GM23338 (cell line): ENCODE measurements around the gene RHOG.

ENCODE experiments used
- CREB1 ChIP-seq: fragments of 250-450 bp; sonication (Bioruptor Pico); IDR thresholded peaks from 2 replicates; pipeline ENCODE4 v1.5.0; 2020; ENCODE audit warnings: low read depth, mild to moderate bottlenecking, moderate library complexity
- EZH2 ChIP-seq: fragments of 200-600 bp; sonication (generic); IDR thresholded peaks from one replicate; pipeline ENCODE4 v1.8.0; 2017; ENCODE audit warnings: antibody characterized with exemption, mild to moderate bottlenecking, low read depth; ENCODE audit not compliant: unreplicated experiment
- EZH2phosphoT487 ChIP-seq: fragments of 200-600 bp; sonication (generic); IDR thresholded peaks from one replicate; pipeline ENCODE4 v1.8.1; 2018; ENCODE audit warnings: antibody characterized with exemption; ENCODE audit not compliant: unreplicated experiment
- JUNB ChIP-seq: IDR thresholded peaks from one replicate; pipeline ENCODE4 v1.6.1; 2016; ENCODE audit warnings: antibody characterized with exemption; ENCODE audit not compliant: unreplicated experiment
- NANOG ChIP-seq: IDR thresholded peaks from 2 replicates; pipeline ENCODE4 v1.6.1; 2016; ENCODE audit warnings: antibody characterized with exemption, borderline replicate concordance
- POLR2AphosphoS5 ChIP-seq: IDR thresholded peaks from 2 replicates; pipeline ENCODE4 v1.6.1; 2016; ENCODE audit warnings: antibody characterized with exemption, low read depth
- REST ChIP-seq: IDR thresholded peaks from one replicate; pipeline ENCODE4 v1.6.1; 2018; ENCODE audit warnings: antibody characterized with exemption; ENCODE audit not compliant: unreplicated experiment
- STAT1 ChIP-seq: IDR thresholded peaks from one replicate; pipeline ENCODE4 v1.6.1; 2016; ENCODE audit warnings: antibody characterized with exemption; ENCODE audit not compliant: unreplicated experiment
- ZNF331 ChIP-seq: fragments of 250-450 bp; sonication (Bioruptor Pico); IDR thresholded peaks from 2 replicates; pipeline ENCODE4 v1.5.0; 2020; ENCODE audit warnings: low read depth, mild to moderate bottlenecking, moderate library complexity
- ZNF462 ChIP-seq: fragments of 250-450 bp; sonication (Bioruptor Pico); IDR thresholded peaks from 2 replicates; pipeline ENCODE4 v1.5.0; 2020; ENCODE audit warnings: mild to moderate bottlenecking, moderate library complexity
- TF ChIP-seq, protein P1 (sequence below), 2 experiments: fragments of 200-600 bp in 1 of 2; sonication (generic) in 1 of 2; conservative IDR thresholded peaks; 2 replicates each; pipeline versions ENCODE4 v1.5.1 to v1.6.1; 2016 to 2017; ENCODE audit warnings: antibody characterized with exemption in 2 of 2, low read depth in 2 of 2, mild to moderate bottlenecking in 2 of 2, moderate library complexity in 1 of 2
- TF ChIP-seq, protein P2 (sequence below): IDR thresholded peaks from 2 replicates; pipeline ENCODE4 v1.6.1; 2016; ENCODE audit warnings: antibody characterized with exemption

GRCh38 chr11:3860375-3860774, 19.6 kb upstream of the RHOG start:
- TF ChIP-seq, protein P1, sequence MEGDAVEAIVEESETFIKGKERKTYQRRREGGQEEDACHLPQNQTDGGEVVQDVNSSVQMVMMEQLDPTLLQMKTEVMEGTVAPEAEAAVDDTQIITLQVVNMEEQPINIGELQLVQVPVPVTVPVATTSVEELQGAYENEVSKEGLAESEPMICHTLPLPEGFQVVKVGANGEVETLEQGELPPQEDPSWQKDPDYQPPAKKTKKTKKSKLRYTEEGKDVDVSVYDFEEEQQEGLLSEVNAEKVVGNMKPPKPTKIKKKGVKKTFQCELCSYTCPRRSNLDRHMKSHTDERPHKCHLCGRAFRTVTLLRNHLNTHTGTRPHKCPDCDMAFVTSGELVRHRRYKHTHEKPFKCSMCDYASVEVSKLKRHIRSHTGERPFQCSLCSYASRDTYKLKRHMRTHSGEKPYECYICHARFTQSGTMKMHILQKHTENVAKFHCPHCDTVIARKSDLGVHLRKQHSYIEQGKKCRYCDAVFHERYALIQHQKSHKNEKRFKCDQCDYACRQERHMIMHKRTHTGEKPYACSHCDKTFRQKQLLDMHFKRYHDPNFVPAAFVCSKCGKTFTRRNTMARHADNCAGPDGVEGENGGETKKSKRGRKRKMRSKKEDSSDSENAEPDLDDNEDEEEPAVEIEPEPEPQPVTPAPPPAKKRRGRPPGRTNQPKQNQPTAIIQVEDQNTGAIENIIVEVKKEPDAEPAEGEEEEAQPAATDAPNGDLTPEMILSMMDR (conservative IDR thresholded peaks at IDR 0.05; ENCODE audit: low read depth in 2 of 2), result no peak
- TF ChIP-seq CREB1 (CRISPR knock-in tag) (no peak), EZH2 (no peak), POLR2AphosphoS5 (no peak), EZH2phosphoT487 (no peak), REST (no peak), JUNB (no peak), ZNF331 (CRISPR knock-in tag) (no peak), NANOG (no peak), ZNF462 (CRISPR knock-in tag) (no peak), STAT1 (no peak)
- TF ChIP-seq, protein P2, sequence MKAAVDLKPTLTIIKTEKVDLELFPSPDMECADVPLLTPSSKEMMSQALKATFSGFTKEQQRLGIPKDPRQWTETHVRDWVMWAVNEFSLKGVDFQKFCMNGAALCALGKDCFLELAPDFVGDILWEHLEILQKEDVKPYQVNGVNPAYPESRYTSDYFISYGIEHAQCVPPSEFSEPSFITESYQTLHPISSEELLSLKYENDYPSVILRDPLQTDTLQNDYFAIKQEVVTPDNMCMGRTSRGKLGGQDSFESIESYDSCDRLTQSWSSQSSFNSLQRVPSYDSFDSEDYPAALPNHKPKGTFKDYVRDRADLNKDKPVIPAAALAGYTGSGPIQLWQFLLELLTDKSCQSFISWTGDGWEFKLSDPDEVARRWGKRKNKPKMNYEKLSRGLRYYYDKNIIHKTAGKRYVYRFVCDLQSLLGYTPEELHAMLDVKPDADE, result no peak
